GM18861 (cell line): ENCODE measurements around the gene KRT1.

Source experiments
- ATAC-seq: cut with Tn5 transposase; IDR thresholded peaks from one replicate; pipeline ENCODE4 v1.9.1; 2021; ENCODE audit not compliant: unreplicated experiment

KRT1 gene

DNA sequence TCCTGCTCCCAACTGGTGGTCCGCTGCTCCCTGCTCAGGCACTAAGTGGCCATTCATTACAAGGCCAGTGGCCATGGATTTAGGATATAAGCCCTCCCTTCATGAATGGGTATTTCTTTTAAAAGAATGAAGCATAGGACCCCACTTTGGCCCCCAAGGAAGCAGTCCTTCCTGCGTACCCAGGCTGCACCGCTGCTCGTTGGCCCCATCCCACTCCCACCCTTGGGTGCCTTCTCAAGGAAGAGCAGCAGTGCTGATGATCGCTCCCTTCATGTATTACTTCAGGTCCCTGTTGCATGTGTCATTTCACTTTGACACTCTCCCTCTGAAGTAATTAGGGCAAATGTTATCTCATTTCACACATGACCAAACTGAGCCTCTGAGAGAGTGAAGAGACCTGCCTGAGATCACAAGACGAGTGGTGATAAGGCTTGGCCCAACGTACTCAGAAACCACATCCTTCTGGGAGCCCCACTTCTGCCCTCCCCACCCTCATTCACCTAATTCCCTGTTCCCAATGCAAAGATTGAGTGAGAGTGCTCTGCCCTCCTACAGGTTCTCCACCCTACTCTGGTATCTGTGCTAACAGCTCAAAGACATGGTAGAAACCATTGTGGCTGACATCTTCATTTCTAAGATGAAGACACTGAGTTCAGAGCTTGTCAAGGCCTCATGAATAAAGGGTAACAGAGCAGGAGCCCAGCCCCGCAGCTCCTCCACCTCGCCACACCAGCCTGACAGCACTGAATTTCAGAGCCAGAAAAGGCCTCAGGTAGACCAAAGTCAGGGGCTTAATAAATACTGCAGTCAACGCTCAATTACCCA lies 17.9 kb downstream of the KRT1 start:
- no peak for ATAC-seq

DNA sequence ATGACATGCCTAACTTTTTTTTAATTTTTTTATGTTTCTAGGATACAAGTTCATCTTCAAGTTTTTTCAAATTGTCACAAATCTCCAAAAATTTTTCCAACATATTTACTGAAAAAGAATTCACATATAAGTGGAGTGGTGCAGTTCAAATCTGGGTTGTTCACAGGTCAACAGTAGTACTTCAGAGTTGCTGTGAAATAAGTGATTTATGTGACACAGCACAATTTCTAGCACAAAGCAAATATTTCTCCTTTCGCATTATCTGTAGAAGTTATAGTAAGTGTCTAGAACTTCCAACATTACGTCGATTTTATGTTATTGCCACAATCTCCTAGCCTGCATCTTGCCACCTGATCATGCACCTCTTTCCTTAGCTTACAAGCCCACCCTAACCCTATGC lies 18.5 kb downstream of the KRT1 start:
- ATAC-seq = no peak

DNA sequence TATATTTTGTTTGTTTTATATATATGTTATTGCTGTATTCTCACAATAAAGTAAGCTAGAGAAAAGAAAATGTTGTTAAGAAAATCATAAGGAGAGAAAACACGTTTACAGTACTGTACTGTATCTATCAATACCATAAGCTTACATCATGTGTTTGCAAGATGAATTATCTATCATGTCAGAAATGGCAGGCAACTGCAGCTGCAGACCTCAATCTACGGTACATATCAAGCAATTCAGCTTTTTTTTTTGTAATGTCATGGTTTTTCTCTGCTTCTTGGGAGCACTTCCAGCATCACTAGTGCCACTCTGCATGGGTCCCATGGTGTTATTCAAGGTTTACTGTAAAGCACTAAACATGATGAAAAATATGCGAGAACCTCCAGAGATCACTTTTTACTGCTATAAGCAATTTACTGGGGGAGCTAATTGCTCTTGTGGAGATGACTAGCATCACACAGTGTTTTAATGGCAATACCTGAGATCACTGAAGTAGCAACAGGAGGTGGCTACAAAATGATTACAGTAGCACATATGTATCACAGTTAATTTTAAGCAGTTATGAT lies 19.2 kb downstream of the KRT1 start:
- no peak for ATAC-seq

DNA sequence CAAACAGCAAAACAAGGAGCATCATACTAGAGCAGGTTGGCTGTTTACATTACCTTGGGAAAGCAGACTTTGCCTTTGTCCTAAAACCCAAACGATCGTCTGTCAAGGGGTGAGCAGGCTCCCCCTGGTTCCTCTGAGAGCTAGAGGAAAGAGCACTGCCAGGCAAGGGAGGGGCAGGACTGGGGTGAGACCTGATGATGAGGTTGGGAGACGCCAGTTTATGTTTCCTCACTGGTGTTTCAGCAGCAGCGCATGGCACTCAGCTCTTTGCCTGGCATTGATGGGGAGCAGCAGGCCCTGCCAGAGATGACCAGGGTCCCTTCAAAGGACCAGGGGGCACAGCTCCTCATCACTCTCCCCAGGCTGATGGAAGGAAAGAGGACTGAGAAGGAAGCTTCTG lies 20.3 kb downstream of the KRT1 start:
- ATAC-seq = no peak

DNA sequence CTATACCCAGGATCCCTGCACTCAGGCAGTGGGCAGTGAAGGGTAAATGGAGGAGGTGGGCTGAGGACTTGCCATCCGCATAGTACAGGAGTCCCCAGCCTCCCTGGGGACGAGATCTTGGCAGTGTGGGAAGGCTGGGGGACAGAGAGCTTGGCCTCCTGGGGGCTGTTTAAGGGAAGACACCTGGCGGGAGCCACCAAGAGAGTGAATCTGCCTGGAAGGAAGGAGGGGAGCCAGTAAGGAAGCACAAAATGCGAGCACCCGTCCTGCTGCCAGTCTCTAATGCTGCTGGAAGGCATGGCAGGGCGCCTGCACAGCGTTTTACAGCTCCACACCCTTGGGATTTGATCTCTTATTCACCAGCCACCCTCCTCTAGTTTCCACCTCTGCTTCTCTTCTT lies 20.8 kb downstream of the KRT1 start:
- ATAC-seq = no peak

DNA sequence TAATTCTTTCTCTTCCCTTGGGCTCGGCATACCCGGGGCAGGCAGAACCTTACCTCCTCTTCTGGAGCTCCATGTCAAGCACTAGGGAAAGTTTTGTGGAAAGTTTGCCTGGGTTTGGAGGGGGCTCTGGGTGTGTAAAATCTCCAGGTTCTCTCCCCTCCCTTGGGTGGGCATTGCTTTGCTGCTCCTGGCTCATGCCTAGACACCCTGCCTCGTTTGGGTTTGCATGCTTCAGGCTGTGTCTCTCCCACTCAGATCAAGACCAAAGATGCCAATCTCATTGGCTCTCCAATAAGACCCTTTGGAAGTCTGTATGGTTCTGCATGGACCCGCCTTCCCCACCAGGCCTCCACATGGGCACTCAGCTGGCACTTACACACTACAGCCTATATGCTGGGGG lies 22.0 kb downstream of the KRT1 start:
- ATAC-seq = no peak

DNA sequence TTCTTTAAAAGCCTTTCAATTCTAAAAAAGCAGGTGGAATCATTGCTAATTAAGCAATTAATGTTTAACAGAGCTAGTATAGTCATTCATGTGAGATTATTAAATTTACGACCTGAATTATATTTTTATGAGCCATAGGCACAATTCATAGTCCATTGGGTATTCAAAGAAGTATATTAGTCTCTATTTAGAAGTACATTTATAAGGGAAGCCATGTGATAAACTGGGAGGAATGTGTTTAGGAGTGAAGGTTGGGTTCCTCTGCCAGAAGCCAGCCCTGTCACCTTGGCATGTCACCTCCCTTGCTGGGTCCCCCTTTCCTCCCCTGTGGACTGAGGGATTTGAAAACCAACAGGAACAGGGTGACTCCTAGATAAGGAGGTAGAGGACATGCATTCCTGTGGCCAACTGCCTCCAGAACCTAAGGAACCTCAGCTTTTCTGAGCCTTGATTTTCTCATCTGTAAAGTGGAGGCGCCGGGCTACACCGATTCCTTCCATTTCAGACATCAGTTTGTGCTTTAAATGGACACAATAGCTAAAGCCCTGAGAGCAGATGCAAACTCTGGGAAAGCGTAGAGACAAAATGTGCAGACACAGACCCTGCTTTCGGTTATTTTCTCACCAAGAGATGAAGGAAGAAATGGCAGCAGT lies 22.8 kb downstream of the KRT1 start:
- no peak for ATAC-seq

DNA sequence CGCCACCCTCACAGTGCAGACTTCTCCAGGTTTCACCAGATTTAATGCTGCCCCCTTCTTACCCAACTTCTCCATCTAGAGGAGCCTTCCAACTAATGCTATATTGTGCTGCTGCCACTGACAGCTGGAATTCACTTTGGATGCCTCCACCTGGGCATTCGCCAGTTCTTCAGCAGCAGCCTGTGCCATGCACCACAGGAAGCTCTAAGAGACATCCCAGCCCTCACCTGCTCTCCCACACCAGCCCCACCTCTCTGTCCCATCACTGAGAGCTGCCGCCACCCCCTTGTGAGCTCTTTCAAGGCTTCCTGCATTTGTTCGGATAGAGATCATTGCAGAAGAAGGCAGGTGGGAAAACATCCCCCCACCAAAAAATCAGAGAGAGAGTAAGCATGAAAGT lies 23.6 kb downstream of the KRT1 start:
- no peak for ATAC-seq

DNA sequence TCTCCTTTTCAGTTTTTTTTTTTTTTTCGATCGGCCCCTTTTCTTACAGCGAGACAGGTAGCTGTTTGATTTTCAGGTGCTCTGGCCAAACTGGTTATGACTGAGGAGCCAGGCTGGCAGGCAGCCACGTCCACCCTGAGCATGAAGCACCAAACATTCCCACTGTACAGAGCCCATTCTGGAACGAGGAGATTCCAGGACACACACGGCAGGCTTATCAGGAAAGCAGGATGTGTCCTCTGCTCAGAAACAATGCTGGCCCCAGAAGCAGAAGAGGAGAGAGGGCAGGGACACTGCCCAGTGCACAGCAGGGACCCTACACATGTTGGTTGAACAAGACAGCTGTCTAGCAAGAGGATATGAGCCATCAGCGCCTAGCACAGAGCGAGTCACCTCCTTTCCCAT lies 24.5 kb downstream of the KRT1 start:
- no peak for ATAC-seq

DNA sequence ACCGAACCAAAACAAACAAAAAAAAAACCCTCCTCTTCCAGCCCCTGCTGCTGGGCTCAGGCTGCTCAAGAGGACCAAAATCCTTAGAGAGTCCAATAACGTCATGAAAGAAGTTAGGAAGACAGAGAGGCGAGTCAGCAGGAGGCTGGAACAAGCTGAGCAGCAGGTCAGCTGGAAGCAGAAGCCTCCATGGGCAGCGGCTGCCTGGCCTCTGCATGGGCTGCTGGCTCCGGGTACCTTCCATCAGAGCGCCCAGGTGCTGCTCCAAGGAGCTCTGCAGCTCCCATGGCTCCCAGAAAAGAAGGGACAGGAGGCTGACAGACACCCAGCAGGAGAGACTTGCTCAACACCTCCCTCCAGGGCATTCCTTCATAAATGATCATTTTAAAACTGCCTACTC lies 25.0 kb downstream of the KRT1 start:
- ATAC-seq = no peak

DNA sequence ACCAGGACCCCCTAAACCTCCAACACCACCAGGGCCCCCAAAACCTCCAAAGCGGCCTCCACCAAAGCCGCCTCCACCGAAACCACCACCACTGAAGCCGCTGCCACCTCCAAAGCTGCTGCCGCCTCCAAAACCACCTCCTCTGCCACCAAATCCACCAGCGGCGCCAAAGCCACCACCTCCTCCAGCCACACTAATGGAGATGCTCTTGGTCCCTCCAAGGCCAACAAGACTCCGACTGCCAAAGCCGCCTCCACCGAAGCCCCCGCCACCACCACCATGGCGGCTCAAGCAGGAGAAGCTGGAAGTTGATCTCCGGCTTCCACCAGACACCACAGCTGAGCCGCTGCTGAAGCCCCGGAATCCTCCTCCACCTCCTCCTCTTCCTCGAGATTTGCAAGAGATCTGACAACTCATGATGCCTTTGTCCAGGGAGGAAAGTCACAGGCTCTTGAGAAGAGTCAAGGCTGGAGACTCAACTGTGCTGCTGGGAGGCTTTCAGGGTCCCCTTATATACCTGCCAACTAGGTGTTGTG lies 28.4 kb downstream of the KRT1 start, which contains the start of gene KRT2:
TSS of gene KRT2 (minus strand) at position 486 of the 536 bp plus-strand sequence. CDS start at position 417, 69 bp downstream.
- no peak for ATAC-seq

DNA sequence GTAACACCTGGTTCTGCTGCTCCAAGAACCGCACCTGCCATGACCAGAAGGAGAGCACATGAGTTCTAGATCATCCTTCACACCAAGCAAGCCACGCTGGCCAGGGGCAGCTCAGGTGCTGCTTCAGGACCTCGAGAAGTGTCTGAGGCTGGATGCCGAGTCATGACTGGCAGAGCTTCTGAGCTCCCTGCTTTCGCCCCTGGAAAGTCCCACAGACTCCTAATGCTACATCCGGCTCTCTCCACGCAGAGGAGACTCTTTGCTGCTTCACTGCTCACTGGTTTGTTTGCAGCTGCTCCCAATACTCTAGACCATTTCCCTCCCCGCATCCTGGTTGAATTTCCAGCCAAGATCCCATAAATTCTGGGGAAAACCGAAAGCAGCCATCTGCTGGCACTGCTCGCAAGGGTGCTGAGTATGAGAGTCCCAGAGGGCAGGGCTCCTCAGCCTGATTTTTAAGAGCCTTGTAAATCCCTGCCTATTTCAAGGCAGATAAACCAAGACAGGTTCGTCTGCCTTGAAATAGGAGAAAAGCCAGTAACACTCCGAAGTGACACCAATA lies 29.6 kb downstream of the KRT1 start:
- ATAC-seq = no peak

DNA sequence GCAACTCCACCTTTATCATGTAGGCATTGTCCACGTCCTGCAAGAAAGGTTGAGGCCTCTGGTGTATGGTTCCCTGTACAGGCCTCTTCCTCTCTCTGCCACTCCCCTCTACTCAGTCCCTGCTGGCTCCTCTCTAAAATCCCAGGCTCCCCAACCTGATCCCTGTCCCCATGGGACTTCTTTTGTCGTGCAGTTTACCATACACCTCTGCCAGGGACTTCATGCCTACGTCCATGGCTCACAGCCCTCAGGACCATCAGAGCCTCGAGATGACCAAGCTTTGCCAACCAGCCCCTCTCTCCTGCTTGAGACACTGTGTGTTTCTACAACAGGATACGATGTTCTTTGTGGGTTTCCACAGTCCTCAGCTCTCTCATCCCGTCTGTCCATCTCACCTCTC lies 31.1 kb downstream of the KRT1 start:
- ATAC-seq = no peak

DNA sequence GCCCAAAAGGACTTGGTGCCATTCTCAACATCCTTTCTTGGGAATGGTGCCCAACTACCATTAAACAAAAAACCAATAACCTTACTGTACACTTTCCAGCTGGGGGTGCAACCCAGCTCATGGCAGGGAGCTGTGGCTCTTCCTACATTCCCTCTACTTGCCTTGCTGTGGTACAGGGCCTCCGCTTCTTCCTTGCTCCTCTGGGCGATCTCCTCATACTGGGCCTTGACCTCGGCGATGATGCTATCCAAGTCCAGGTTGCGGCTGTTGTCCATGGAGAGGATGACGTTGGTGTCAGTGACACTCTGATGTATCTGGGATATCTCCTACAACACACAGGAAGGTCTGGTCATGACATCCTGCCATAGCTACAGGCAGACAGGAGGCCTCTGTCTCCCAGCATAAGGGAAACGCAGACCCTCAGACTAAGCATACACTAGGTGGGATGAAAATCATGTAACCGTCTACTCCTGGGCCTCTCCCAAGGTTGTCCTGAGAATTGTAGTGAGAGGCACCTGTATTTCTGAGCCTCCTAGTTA lies 32.1 kb downstream of the KRT1 start:
- no peak for ATAC-seq

DNA sequence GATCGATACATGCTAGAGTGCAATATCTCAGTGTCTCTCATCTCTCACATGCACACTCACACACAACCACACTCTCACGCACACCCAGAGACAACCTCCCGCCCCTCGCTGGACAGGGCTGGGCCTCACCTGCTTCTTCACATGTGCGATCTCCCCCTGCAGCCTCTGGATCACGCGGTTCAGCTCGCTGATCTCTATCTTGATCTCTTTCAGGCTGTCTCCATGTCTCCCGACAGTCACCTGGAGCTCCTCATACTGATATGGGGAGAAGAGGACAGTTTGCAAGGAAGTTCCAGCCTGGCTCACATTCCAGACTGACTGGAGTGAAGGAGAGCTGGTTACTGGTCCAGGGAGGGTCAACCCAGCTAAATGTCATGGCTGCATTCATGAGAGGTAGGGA lies 32.6 kb downstream of the KRT1 start:
- ATAC-seq = no peak

DNA sequence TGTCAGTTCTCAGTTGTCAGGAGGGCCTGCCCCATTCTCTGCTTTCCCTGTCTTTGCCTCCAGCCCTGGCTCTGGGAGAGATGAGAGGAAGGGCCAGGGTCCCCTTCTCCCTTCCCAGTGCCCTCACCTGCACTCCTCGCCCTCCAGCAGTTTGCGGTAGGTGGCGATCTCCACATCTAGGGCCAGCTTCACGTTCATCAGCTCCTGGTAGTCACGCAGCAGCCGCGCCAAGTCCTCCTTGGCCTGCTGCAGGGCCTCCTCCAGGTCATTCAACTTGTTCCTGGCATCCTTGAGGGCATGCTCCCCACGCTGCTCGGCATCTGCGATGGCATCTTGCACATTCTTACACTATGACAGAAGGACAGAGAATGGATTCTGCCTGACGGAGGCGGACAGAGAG lies 33.6 kb downstream of the KRT1 start:
- ATAC-seq = no peak

DNA sequence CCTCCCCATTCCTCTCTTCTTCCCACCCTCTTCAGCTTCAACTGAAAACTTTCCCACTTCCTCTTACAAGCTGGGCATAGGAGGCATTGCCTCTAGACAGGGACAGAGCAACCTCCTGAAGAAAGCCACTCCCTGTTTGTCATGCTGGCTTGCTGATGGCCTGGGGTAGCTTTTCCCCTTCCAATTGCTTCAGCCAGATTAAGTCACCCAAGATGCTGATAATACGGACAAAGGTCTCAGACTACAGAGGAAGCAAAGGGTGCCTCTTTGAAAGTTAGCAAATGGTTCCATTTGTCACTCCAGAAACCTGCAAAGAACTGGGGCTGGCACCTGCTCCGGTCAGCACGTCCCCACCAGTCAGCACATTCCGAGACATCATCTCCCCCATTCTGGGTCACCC lies 34.2 kb downstream of the KRT1 start:
- no peak for ATAC-seq

DNA sequence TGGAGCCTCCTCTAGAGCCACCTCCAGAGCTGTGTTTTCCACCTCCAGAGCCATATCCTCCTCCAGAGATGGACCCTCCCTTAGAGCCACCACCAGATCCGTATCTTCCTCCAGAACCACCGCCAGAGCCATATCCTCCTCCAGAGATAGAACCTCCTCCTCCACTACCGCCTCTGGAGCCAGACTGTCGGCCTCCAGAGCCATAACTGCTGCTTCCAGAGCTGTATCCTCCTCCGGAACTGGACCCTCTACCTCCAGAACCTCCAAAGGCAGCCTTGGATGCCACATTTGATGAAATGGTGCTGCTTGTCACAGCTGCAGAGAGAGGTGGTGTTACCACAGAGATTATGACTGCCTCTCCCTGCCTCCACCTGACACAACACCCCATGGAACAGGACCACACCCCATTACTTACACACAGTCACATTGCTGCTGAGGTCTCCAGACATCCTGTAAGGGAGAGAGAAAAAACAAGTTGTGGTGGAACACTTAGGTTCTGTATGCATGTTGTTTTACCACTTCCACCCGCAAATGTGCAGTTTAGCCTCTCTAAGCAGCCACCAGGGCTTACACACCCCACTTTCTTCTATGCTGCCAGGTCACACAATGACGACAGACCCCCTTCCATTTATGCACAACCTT lies 35.0 kb downstream of the KRT1 start:
- no peak for ATAC-seq

DNA sequence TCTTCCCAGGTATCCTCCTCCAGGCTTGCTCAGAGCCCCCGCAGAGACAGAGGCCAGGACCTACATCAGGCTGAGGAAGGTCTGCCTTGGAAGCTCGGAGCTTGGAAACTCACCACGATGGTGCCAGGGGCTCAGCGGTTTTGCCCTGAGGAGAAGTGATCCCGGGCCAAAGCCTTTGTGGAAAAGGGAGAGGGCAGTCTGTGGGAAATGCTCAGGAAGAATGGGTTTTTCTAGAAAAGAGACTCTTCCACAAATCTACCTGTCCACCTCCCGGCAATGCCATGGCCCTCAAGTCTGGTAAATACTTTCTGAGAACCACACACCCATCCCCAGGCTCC lies 36.2 kb downstream of the KRT1 start:
- no peak for ATAC-seq

DNA sequence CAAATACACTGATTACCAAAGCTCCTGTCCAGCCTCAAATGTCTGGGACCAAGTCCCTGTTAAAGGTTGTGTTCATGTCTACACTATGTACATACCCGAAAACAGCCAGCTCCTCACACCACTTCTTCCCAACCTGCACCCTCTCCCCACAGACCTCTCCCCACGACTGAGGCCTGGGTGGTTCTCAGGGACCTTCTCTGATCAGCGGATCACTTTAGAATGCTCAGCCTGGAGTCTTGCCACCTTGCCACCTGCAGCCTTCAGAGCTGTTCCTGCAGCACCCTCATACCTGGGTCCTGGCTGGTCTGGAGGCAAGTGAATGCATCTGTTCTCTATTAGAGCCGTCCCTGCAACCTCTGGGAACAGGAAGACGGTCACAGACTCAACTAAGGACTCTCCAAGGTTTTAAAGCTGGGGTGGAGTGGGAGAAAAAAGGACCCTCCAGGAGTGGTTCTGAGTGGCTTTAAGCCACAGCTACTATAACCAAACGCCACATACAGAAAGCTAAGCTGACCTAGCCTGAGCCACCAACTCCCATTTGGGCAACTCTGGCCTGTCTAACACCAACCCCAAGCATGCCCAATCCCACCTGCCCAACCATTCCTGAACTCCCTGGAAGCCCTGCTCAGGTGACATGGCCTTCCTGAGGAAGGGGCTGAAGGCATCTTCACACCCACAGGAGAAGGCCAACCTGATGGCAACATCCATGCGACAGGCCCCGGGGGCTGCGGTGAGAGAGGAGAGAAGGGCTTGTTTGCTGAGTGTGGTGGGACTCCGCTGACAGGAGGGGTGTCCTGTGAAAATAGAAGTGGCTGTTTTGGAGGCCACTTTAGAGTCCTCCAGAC lies 36.8 kb downstream of the KRT1 start:
- no peak for ATAC-seq
